KOPT-K1 (cell line): ENCODE data around the gene PVR.

Experiments
- H3K27ac ChIP-seq: fragments of 200-600 bp; sonication (generic); 2 replicates; pipeline ENCODE4 v1.5.1; 2016; ENCODE audit warnings: antibody characterized with exemption, mild to moderate bottlenecking, low read depth, low read length; ENCODE audit not compliant: poor library complexity, severe bottlenecking
- H3K36me3 ChIP-seq: fragments of 200-600 bp; sonication (generic); 2 replicates; pipeline ENCODE4 v1.5.1; 2017; ENCODE audit warnings: antibody characterized with exemption, mild to moderate bottlenecking, low read length, moderate library complexity; ENCODE audit not compliant: insufficient read depth
- H3K9me3 ChIP-seq: fragments of 200-600 bp; sonication (generic); 2 replicates; pipeline ENCODE4 v1.5.1; 2017; ENCODE audit warnings: antibody characterized with exemption, low read length, mild to moderate bottlenecking; ENCODE audit not compliant: insufficient read depth, poor library complexity, severe bottlenecking

PVR gene

GRCh38 chr19:44647144-44647543 lies 3.4 kb downstream of the PVR start:
- H3K9me3 ChIP-seq, result no peaks in the 10 kb centered on the region
- no peak overlapping the region for H3K27ac ChIP-seq
- no peaks in the 10 kb centered on the region for H3K36me3 ChIP-seq

- Histone ChIP-seq H3K9me3 (no peaks in the 10 kb centered on the region), H3K27ac (no peak overlapping the region), H3K36me3 (no peaks in the 10 kb centered on the region)
Observed at GRCh38 chr19:44648631-44649251, 5.0 kb downstream of the PVR start.

GRCh38 chr19:44649578-44650145 lies 6.0 kb downstream of the PVR start:
- Histone ChIP-seq H3K36me3 (no peaks in the 10 kb centered on the region), H3K9me3 (no peaks in the 10 kb centered on the region)

GRCh38 chr19:44653343-44653742 lies 9.6 kb downstream of the PVR start:
- Histone ChIP-seq H3K36me3 (no peaks in the 10 kb centered on the region), H3K9me3 (no peaks in the 10 kb centered on the region), H3K27ac (no peak overlapping the region)

More at GRCh38 chr19:44649578-44650145, 6.0 kb downstream of the PVR start:
- H3K27ac ChIP-seq, result no peak overlapping the region

- Histone ChIP-seq H3K27ac (no peak overlapping the region), H3K9me3 (no peaks in the 10 kb centered on the region), H3K36me3 (no peaks in the 10 kb centered on the region)
Observed at GRCh38 chr19:44653977-44654774, 10.5 kb downstream of the PVR start.

GRCh38 chr19:44657211-44657921 lies 13.7 kb downstream of the PVR start:
- no peaks in the 10 kb centered on the region for H3K9me3 ChIP-seq
- no peaks in the 10 kb centered on the region for H3K36me3 ChIP-seq
- H3K27ac ChIP-seq, result no peak overlapping the region

- Histone ChIP-seq H3K36me3 (no peaks in the 10 kb centered on the region), H3K9me3 (no peaks in the 10 kb centered on the region)
Observed at GRCh38 chr19:44658069-44658733, 14.5 kb downstream of the PVR start.

GRCh38 chr19:44660081-44660480 lies 16.4 kb downstream of the PVR start:
- no peaks in the 10 kb centered on the region for H3K36me3 ChIP-seq
- no peak overlapping the region for H3K27ac ChIP-seq
- no peaks in the 10 kb centered on the region for H3K9me3 ChIP-seq

More at GRCh38 chr19:44658069-44658733, 14.5 kb downstream of the PVR start:
- H3K27ac ChIP-seq, result no peak overlapping the region

GRCh38 chr19:44661205-44661604 lies 17.5 kb downstream of the PVR start:
- H3K27ac ChIP-seq, result no peak overlapping the region
- H3K9me3 ChIP-seq, result no peaks in the 10 kb centered on the region
- H3K36me3 ChIP-seq, result no peaks in the 10 kb centered on the region

GRCh38 chr19:44661904-44662303 lies 18.2 kb downstream of the PVR start:
- no peaks in the 10 kb centered on the region for H3K36me3 ChIP-seq
- no peak overlapping the region for H3K27ac ChIP-seq
- H3K9me3 ChIP-seq, result no peaks in the 10 kb centered on the region

GRCh38 chr19:44662691-44663385 lies 19.1 kb downstream of the PVR start:
- Histone ChIP-seq H3K9me3 (no peaks in the 10 kb centered on the region), H3K27ac (no peak overlapping the region), H3K36me3 (no peaks in the 10 kb centered on the region)

GRCh38 chr19:44663996-44664395 lies 20.3 kb downstream of the PVR start:
- no peak overlapping the region for H3K27ac ChIP-seq
- no peaks in the 10 kb centered on the region for H3K9me3 ChIP-seq
- H3K36me3 ChIP-seq, result no peaks in the 10 kb centered on the region

GRCh38 chr19:44664976-44665375 lies 21.3 kb downstream of the PVR start:
- Histone ChIP-seq H3K9me3 (no peaks in the 10 kb centered on the region), H3K36me3 (no peaks in the 10 kb centered on the region), H3K27ac (no peak overlapping the region)

GRCh38 chr19:44666852-44667556 lies 23.3 kb downstream of the PVR start:
- no peaks in the 10 kb centered on the region for H3K9me3 ChIP-seq
- H3K36me3 ChIP-seq, result no peaks in the 10 kb centered on the region
- H3K27ac ChIP-seq, result no peak overlapping the region
